OCI-LY7 (cell line): ENCODE data around the gene NACC1. TPM values are rescaled to one million over a fixed set of nuclear protein-coding genes. Genes with fewer than 3 reads are reported as not detected.
"Not testable (repeated sequence)": the region's sequence is repeated elsewhere in the genome, so short reads cannot be mapped to it uniquely, and the experiment has no call there.

Experiments
- BruUV-seq: library from RNA; stranded (reverse); fragments of 400-500 nt; replicated peaks from 2 replicates; lab custom pipeline; 2021; lab: Mats Ljungman, UMichigan
- CTCF ChIA-PET: fragments of 300-600 bp; sonication (Branson Sonifier 250); formaldehyde crosslinking; loops from one replicate; lab custom pipeline; 2022; ENCODE audit warnings: antibody characterized with exemption; ENCODE audit not compliant: unreplicated experiment; lab: Charles Lee
- POLR2A ChIA-PET: fragments of 300-600 bp; sonication (Branson Sonifier 250); formaldehyde crosslinking; loops from one replicate; lab custom pipeline; 2022; ENCODE audit warnings: antibody characterized with exemption; lab: Charles Lee
- DNase-seq: peaks from one replicate; pipeline ENCODE4 v3.0.0-alpha.2; 2015; ENCODE audit warnings: low spot score
- H2AFZ ChIP-seq: fragments of 200-600 bp; sonication (generic), shearing (Covaris generic); 2 replicates; pipeline ENCODE4 v1.6.1; 2014; ENCODE audit warnings: mild to moderate bottlenecking, antibody characterized with exemption, low read length, moderate library complexity
- H3K27ac ChIP-seq: fragments of 200-600 bp; sonication (generic); 2 replicates; pipeline ENCODE4 v1.5.1; 2014; ENCODE audit warnings: mixed run types, low read depth, mild to moderate bottlenecking, moderate library complexity, low read length, inconsistent platforms; ENCODE audit not compliant: poor library complexity, severe bottlenecking
- H3K36me3 ChIP-seq: fragments of 200-600 bp; sonication (generic); 2 replicates; pipeline ENCODE4 v1.6.1; 2014; ENCODE audit warnings: mild to moderate bottlenecking, antibody characterized with exemption, low read length, moderate library complexity, mixed read lengths; ENCODE audit not compliant: insufficient read depth
- H3K4me1 ChIP-seq: fragments of 200-600 bp; sonication (generic); 2 replicates; pipeline ENCODE4 v1.5.1; 2014; ENCODE audit warnings: mild to moderate bottlenecking, low read length; ENCODE audit not compliant: insufficient read depth, poor library complexity, severe bottlenecking
- H3K4me2 ChIP-seq: fragments of 200-600 bp; sonication (generic); 2 replicates; pipeline ENCODE4 v1.6.1; 2014; ENCODE audit warnings: mild to moderate bottlenecking, low read length
- H3K4me3 ChIP-seq: fragments of 200-600 bp; sonication (generic); 2 replicates; pipeline ENCODE4 v1.5.1; 2014; ENCODE audit warnings: mild to moderate bottlenecking, low read depth, low read length; ENCODE audit not compliant: poor library complexity, severe bottlenecking
- H3K79me2 ChIP-seq: fragments of 200-600 bp; sonication (generic); 2 replicates; pipeline ENCODE4 v1.6.1; 2016; ENCODE audit warnings: low read depth, mild to moderate bottlenecking, low read length, moderate library complexity, mixed read lengths; ENCODE audit not compliant: insufficient read depth
- H3K9me2 ChIP-seq: fragments of 200-600 bp; sonication (generic); 2 replicates; pipeline ENCODE4 v1.6.1; 2016; ENCODE audit warnings: mild to moderate bottlenecking, low read length, mixed read lengths; ENCODE audit not compliant: insufficient read depth
- H3K9me3 ChIP-seq: fragments of 200-600 bp; sonication (generic); 2 replicates; pipeline ENCODE4 v1.6.1; 2014; ENCODE audit warnings: mild to moderate bottlenecking, mixed run types, low read length, mixed read lengths
- H4K20me1 ChIP-seq: fragments of 200-600 bp; sonication (generic); 2 replicates; pipeline ENCODE4 v1.6.1; 2014; ENCODE audit warnings: mild to moderate bottlenecking, antibody characterized with exemption, low read length, moderate library complexity, mixed read lengths; ENCODE audit not compliant: insufficient read depth
- EZH2phosphoT487 ChIP-seq: fragments of 200-600 bp; sonication (generic); IDR thresholded peaks from 2 replicates; pipeline ENCODE4 v1.6.1; 2018; ENCODE audit warnings: low read depth, borderline replicate concordance, mild to moderate bottlenecking, mixed run types, antibody characterized with exemption, low read length, moderate library complexity, mixed read lengths
- intact Hi-C: fragments of 100-400 bp; cut with micrococcal nuclease; formaldehyde crosslinking; loops from one replicate; pipeline ENCODE4 v1.10.0; 2022; ENCODE audit not compliant: unreplicated experiment
- total RNA-seq, 2 experiments: library from RNA; depleted of rRNA in 1 of 2; stranded (reverse); fragments of >200 nt in 1 of 2; shearing (Covaris generic) in 1 of 2; gene quantifications; 2 replicates each; pipeline ENCODE4 v1.2.3, GENCODE V29; 2014 to 2022
- TF ChIP-seq, protein P1 (sequence below): fragments of 200-600 bp; sonication (generic); conservative IDR thresholded peaks from 2 replicates; pipeline ENCODE4 v1.5.1; 2014; ENCODE audit warnings: mild to moderate bottlenecking, antibody characterized with exemption, low read length, moderate library complexity, mixed read lengths

NACC1 gene
- total RNA-seq, 2 experiments from 2014 or later = 52.9 to 56.3 TPM

DNA sequence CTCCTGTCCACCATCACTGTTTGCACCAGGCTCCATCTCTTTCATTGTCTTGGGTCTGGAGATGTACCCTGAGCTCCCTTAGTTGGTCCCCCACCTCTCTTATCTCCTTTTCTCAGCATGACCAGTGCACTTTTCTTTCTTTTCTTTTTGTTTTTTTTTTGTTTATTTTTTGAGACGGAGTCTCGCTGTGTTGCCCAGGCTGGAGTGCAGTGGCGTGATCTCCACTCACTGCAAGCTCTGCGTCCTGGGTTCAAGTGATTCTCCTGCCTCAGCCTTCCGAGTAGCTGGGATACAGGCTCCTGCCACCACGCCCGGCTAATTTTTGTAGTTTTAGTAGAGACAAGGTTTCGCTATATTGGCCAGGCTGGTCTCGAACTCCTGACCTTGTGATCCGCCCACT lies 60.2 kb downstream of the NACC1 start:
- H2AFZ ChIP-seq, BruUV-seq, H4K20me1 ChIP-seq, intact Hi-C loops, H3K9me3 ChIP-seq, H3K79me2 ChIP-seq, CTCF ChIA-PET, H3K9me2 ChIP-seq, DNase-seq, H3K36me3 ChIP-seq, H3K4me2 ChIP-seq, H3K27ac ChIP-seq, H3K4me3 ChIP-seq: not testable (repeated sequence)
- peaks cover 37% of the 10 kb centered on the region for H3K4me1 ChIP-seq
- POLR2A ChIA-PET = interaction anchor here (0.7 kb wide), 1 partner anchor 15 kb away, joined by 3 read pairs; no protein-coding TSS in a partner anchor

- no peak for TF ChIP-seq EZH2phosphoT487
- TF ChIP-seq, protein P1, sequence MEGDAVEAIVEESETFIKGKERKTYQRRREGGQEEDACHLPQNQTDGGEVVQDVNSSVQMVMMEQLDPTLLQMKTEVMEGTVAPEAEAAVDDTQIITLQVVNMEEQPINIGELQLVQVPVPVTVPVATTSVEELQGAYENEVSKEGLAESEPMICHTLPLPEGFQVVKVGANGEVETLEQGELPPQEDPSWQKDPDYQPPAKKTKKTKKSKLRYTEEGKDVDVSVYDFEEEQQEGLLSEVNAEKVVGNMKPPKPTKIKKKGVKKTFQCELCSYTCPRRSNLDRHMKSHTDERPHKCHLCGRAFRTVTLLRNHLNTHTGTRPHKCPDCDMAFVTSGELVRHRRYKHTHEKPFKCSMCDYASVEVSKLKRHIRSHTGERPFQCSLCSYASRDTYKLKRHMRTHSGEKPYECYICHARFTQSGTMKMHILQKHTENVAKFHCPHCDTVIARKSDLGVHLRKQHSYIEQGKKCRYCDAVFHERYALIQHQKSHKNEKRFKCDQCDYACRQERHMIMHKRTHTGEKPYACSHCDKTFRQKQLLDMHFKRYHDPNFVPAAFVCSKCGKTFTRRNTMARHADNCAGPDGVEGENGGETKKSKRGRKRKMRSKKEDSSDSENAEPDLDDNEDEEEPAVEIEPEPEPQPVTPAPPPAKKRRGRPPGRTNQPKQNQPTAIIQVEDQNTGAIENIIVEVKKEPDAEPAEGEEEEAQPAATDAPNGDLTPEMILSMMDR = no peak
- Histone ChIP-seq H3K9me2 (no peaks in the 10 kb centered on the region), H2AFZ (peak overlapping the region; percentile 86), H3K79me2 (no peaks in the 10 kb centered on the region), H3K4me1 (peaks cover 35% of the 10 kb centered on the region), H4K20me1 (no peaks in the 10 kb centered on the region), H3K9me3 (no peaks in the 10 kb centered on the region), H3K4me3 (no peak overlapping the region), H3K27ac (peak overlapping the region; percentile 21), H3K36me3 (no peaks in the 10 kb centered on the region), H3K4me2 (peak overlapping the region; percentile 48)
- intact Hi-C loops = no loop called here
- ChIA-PET CTCF (interaction anchor here (0.6 to 1.1 kb wide), 3 partner anchors 29 to 822 kb away, joined by 3 to 4 read pairs (median 3); no protein-coding TSS in a partner anchor), POLR2A (interaction anchor here (0.6 to 2.2 kb wide), 7 partner anchors 11 to 571 kb away, joined by 3 to 18 read pairs (median 4); partner anchors contain the start of gene ZNF791)
- BruUV-seq = no TSS peak
- DNase-seq = peak; percentile 55
These were observed 63.8 kb downstream of the NACC1 start for GRCh38 chr19:13181747-13182388.

DNA sequence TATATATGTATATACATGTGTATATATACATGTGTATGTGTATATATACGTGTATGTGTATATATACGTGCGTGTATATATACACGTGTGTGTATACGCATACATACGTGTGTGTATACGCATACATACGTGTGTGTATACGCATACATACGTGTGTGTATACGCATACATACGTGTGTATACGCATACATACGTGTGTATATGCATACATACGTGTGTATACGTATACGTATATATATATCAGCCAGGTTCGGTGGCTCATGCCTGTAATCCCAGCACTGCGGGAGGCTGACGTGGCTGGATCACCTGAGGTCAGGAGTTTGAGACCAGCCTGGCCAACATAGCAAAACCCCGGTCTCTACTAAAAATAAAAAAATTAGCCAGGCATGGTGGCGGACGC lies 66.9 kb downstream of the NACC1 start:
- H3K4me3 ChIP-seq, H2AFZ ChIP-seq, H3K4me2 ChIP-seq, intact Hi-C loops, POLR2A ChIA-PET, H3K79me2 ChIP-seq, H3K36me3 ChIP-seq, CTCF ChIA-PET, H3K27ac ChIP-seq, DNase-seq, BruUV-seq, H3K9me3 ChIP-seq, H4K20me1 ChIP-seq, H3K9me2 ChIP-seq: not testable (repeated sequence)
- H3K4me1 ChIP-seq = peaks cover 36% of the 10 kb centered on the region

GRCh38 chr19:13185763-13186657 lies 67.9 kb downstream of the NACC1 start:
- ChIA-PET CTCF (interaction anchor here (0.6 kb wide), 2 partner anchors 96 to 220 kb away, joined by 3 read pairs; no protein-coding TSS in a partner anchor), POLR2A (interaction anchor here (0.6 to 1.3 kb wide), 2 partner anchors 20 to 34 kb away, joined by 3 read pairs; no protein-coding TSS in a partner anchor)
- DNase-seq, H3K36me3 ChIP-seq, intact Hi-C loops, H2AFZ ChIP-seq, H3K4me3 ChIP-seq, H3K9me2 ChIP-seq, H3K79me2 ChIP-seq, H3K27ac ChIP-seq, H3K4me2 ChIP-seq, H4K20me1 ChIP-seq, H3K9me3 ChIP-seq, BruUV-seq: not testable (repeated sequence)
- peaks cover 25% of the 10 kb centered on the region for H3K4me1 ChIP-seq

DNA sequence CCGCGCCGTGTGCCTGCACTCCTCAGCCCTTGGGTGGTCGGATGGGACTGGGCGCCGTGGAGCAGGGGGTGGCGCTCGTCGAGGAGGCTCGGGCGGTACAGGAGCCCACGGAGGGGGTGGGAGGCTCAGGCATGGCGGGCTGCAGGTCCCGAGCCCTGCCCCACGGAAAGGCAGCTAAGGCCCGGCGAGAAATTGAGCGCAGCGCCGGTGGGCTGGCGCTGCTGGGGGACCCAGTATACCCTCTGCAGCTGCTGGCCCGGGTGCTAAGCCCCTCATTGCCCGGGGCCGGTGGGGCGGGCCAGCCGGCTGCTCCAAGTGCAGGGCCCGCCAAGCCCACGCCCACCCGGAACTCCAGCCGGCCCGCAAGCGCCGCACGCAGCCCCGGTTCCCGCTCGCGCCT lies 68.6 kb downstream of the NACC1 start:
- H3K9me2 ChIP-seq, H3K4me2 ChIP-seq, H2AFZ ChIP-seq, H3K4me3 ChIP-seq, H3K27ac ChIP-seq, intact Hi-C loops, H3K36me3 ChIP-seq, H3K9me3 ChIP-seq, H3K79me2 ChIP-seq, BruUV-seq, DNase-seq, H4K20me1 ChIP-seq: not testable (repeated sequence)
- peaks cover 18% of the 10 kb centered on the region for H3K4me1 ChIP-seq
- POLR2A ChIA-PET = interaction anchor here (0.6 to 1.3 kb wide), 2 partner anchors 20 to 34 kb away, joined by 3 read pairs; no protein-coding TSS in a partner anchor
- CTCF ChIA-PET = interaction anchor here (0.6 kb wide), 2 partner anchors 97 to 221 kb away, joined by 3 read pairs; no protein-coding TSS in a partner anchor
